Measurements from ENCODE around the gene CDON. TPM values are rescaled to one million over a fixed set of nuclear protein-coding genes. Genes with fewer than 3 reads are reported as not detected.

The CDON gene
- total RNA-seq, 1 donor from 2014 or later: 19.9 TPM

DNA sequence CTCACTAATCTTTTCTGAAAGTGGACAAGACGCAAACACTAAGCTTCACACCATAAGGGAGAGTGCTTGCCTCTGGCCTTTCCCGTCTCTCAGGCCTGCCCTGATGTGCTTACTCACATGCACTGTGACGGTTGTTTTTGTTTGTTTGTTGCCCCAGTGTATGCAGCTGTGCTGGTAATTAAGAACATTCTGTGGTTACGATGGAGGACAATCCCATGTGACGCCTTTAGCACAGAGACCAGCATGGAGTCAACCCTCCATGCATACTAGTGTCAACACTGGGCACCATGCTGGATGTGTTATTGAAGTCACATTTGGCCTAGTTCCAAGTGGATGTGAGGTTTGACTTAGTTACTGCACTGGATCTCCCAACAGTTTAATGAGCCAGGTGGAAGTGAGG, 27.8 kb upstream of the CDON start:
- H3K4me1 Mint-ChIP-seq (ENCODE audit: low read depth): peaks cover 3% of the 10 kb centered on the region
- H3K36me3 Mint-ChIP-seq (ENCODE audit: low read depth): peaks cover 4% of the 10 kb centered on the region
- no peaks in the 10 kb centered on the region for H3K9me3 Mint-ChIP-seq (ENCODE audit: low read depth)
- no peak overlapping the region for H3K4me3 Mint-ChIP-seq (ENCODE audit: unreplicated experiment)
- TF ChIP-seq CTCF (IDR thresholded peaks at IDR 0.05): no peak
- no peak overlapping the region for H3K27ac Mint-ChIP-seq (ENCODE audit: unreplicated experiment)
- H3K27me3 Mint-ChIP-seq (ENCODE audit: low read depth): peaks cover 6% of the 10 kb centered on the region
- DNase-seq (ENCODE audit: low spot score): no peak

- no peak for TF ChIP-seq CTCF (IDR thresholded peaks at IDR 0.05)
- Mint-ChIP-seq H3K36me3 (ENCODE audit: low read depth) (no peaks in the 10 kb centered on the region), H3K9me3 (ENCODE audit: low read depth) (no peaks in the 10 kb centered on the region), H3K27me3 (ENCODE audit: low read depth) (no peaks in the 10 kb centered on the region), H3K4me1 (ENCODE audit: low read depth) (peaks cover 4% of the 10 kb centered on the region), H3K4me3 (ENCODE audit: unreplicated experiment) (no peak overlapping the region), H3K27ac (ENCODE audit: unreplicated experiment) (no peak overlapping the region)
- no peak for DNase-seq (ENCODE audit: low spot score)
These were observed 26.3 kb upstream of the CDON start for GRCh38 chr11:126088999-126089398.

DNA sequence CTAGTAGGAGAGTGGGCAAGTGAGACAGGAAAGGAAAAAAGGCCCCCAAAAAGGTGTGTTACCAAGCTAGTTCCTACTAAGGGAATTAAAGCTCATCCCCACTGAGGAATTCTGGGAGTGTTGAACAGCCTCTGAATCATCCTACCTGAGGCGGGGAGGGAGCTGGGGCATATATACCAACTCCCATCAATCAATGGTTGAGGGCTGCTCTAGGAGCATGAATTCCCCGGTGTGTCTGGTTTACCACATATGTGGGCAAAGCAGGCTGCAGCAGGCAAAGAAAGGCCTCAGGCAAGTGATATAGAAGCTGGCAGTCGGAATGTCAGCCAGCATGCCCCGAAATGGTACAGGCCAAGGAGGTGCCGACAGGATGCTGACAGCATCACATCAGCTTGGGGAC, 23.6 kb upstream of the CDON start:
- no peak for TF ChIP-seq CTCF (IDR thresholded peaks at IDR 0.05)
- Mint-ChIP-seq H3K27me3 (ENCODE audit: low read depth) (peaks cover 5% of the 10 kb centered on the region), H3K4me3 (ENCODE audit: unreplicated experiment) (no peak overlapping the region), H3K9me3 (ENCODE audit: low read depth) (no peaks in the 10 kb centered on the region), H3K27ac (ENCODE audit: unreplicated experiment) (no peak overlapping the region), H3K4me1 (ENCODE audit: low read depth) (peaks cover 4% of the 10 kb centered on the region), H3K36me3 (ENCODE audit: low read depth) (no peaks in the 10 kb centered on the region)
- DNase-seq (ENCODE audit: low spot score): no peak

DNA sequence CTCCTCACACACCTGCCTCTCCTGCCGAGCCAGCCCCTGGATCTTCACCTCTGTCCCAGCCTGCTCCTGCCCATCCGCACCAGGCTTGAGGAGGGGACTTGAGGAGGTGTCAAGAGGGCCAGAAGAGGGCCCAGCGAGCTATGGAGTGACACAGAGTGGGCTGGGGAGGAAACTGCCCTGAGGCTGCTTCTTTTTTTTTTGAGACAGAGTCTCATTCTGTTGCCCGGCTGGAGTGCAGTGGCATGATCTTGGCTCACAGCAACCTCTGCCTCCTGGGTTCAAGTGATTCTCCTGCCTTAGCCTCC, 21.9 kb upstream of the CDON start:
- Mint-ChIP-seq H3K9me3 (ENCODE audit: low read depth) (no peaks in the 10 kb centered on the region), H3K4me1 (ENCODE audit: low read depth) (peaks cover 16% of the 10 kb centered on the region), H3K36me3 (ENCODE audit: low read depth) (no peaks in the 10 kb centered on the region), H3K27ac (ENCODE audit: unreplicated experiment) (no peak overlapping the region), H3K4me3 (ENCODE audit: unreplicated experiment) (no peak overlapping the region), H3K27me3 (ENCODE audit: low read depth) (peaks cover 5% of the 10 kb centered on the region)
- no peak for DNase-seq (ENCODE audit: low spot score)
- no peak for TF ChIP-seq CTCF (IDR thresholded peaks at IDR 0.05)

DNA sequence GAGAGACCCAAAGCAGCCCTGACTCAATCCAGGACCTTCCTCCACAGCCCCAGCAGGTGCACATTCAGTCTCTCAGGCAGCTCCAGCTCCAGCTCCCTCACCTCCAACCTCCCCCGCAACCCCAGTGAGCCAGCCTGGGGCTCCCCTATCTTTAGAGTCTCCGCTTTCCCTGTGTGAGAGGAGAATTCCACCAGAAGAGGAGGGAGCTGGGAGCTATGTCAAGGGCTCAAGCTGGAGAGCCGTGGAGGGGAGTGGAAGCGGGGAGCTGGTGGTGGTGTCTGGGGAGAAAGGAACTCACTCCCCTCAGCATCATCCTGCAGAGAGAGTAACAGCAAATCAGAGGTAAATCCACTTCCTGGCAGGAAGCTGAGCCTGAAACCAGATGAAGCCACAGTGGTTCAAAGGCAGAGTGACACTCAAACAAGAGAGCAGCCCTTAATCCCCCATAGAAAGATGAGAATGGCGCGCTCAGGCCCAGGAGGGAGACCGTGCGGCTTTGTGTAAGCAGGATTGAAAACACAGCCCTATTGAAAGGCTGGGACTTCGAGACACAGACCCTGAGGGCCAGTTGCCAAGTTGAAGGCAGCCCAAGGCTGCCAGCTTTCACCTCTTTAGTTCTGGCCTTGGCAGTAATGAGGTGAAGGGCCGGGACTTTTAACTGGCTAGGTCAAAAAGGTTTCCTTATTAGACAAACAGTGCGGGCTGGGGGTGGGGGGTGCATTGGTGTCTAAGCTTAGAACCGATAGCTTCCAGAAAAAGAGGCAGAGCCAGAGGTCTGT, 21.4 kb upstream of the CDON start:
- no peak for TF ChIP-seq CTCF (IDR thresholded peaks at IDR 0.05)
- Mint-ChIP-seq H3K27me3 (ENCODE audit: low read depth) (peaks cover 5% of the 10 kb centered on the region), H3K4me1 (ENCODE audit: low read depth) (peaks cover 19% of the 10 kb centered on the region), H3K9me3 (ENCODE audit: low read depth) (no peaks in the 10 kb centered on the region), H3K27ac (ENCODE audit: unreplicated experiment) (no peak overlapping the region), H3K36me3 (ENCODE audit: low read depth) (no peaks in the 10 kb centered on the region), H3K4me3 (ENCODE audit: unreplicated experiment) (no peak overlapping the region)
- no peak for DNase-seq (ENCODE audit: low spot score)
